ENCODE measurements around the gene HK1.

DNA sequence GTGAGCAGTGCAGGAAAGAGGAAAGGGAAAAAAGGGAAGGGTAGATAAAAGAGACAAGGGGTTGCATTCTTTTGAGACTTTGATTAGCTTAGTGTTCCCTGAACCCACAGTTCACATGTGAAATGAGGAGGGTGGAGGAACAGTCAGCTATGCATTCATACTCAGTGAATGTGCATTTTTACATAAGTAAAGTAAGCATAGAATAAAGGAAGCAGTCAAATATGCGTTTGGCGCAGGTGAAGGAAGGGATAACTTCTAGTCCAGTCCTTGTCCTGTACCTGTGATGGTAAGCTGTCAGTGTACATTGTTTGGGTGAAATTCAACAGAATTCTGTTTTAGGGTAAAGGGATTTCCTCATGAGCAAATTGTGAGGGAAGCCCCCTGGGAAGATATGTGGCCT is 28.1 kb downstream of the HK1 start:
- TF ChIP-seq, protein P1, sequence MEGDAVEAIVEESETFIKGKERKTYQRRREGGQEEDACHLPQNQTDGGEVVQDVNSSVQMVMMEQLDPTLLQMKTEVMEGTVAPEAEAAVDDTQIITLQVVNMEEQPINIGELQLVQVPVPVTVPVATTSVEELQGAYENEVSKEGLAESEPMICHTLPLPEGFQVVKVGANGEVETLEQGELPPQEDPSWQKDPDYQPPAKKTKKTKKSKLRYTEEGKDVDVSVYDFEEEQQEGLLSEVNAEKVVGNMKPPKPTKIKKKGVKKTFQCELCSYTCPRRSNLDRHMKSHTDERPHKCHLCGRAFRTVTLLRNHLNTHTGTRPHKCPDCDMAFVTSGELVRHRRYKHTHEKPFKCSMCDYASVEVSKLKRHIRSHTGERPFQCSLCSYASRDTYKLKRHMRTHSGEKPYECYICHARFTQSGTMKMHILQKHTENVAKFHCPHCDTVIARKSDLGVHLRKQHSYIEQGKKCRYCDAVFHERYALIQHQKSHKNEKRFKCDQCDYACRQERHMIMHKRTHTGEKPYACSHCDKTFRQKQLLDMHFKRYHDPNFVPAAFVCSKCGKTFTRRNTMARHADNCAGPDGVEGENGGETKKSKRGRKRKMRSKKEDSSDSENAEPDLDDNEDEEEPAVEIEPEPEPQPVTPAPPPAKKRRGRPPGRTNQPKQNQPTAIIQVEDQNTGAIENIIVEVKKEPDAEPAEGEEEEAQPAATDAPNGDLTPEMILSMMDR (IDR thresholded peaks at IDR 0.05), result no peak
- TF ChIP-seq POLR2A (IDR thresholded peaks at IDR 0.05), result no peak

Measured in suprapubic skin (tissue), 3 donors.